Keratinocyte (primary cell): ENCODE data around the gene ADARB2.

Experiments
- CTCF ChIP-seq, 3 experiments: IDR thresholded peaks in 1 of 3; conservative IDR thresholded peaks in 1 of 3; optimal IDR thresholded peaks in 1 of 3; 2 replicates in 2 of 3; 3 replicates in 1 of 3; pipeline versions ENCODE3 to v1.5.1; 2011; ENCODE audit warnings: low read length in 3 of 3, mild to moderate bottlenecking in 3 of 3, moderate library complexity in 2 of 3, control low read depth in 1 of 3, inconsistent platforms in 1 of 3; ENCODE audit not compliant: insufficient read depth in 2 of 3; ENCODE audit errors: extremely low read depth in 1 of 3
- EZH2 ChIP-seq: IDR thresholded peaks from one replicate; pipeline ENCODE4 v1.6.1; 2012; ENCODE audit warnings: inconsistent platforms, mild to moderate bottlenecking, low read length, moderate library complexity

- TF ChIP-seq CTCF (optimal IDR thresholded peaks at IDR 0.05 in 1 of 3, IDR thresholded peaks at IDR 0.05 in 1 of 3, conservative IDR thresholded peaks at IDR 0.05 in 1 of 3; ENCODE audit: extremely low read depth in 1 of 3, insufficient read depth in 2 of 3, low read length in 3 of 3) (no peak), EZH2 (no peak)
These were observed 481.5 kb downstream of the ADARB2 start for GRCh38 chr10:1255600-1256431.
